Measurements from ENCODE around the gene BHLHE41.

The BHLHE41 gene

GRCh38 chr12:26135571-26135970 is 10.7 kb upstream of the BHLHE41 start:
- no peak overlapping the region for H3K4me3 ChIP-seq (replicated peaks; ENCODE audit: low read depth, low read length)
- no peak for TF ChIP-seq CTCF (IDR thresholded peaks at IDR 0.05; ENCODE audit: low read depth, low read length, missing control alignments)
- no peak for DNase-seq (ENCODE audit: extremely low read depth, low read depth)

GRCh38 chr12:26135010-26135420 is 10.2 kb upstream of the BHLHE41 start:
- H3K4me3 ChIP-seq (replicated peaks; ENCODE audit: low read depth, low read length) = no peak overlapping the region
- DNase-seq (ENCODE audit: extremely low read depth, low read depth) = no peak
- no peak for TF ChIP-seq CTCF (IDR thresholded peaks at IDR 0.05; ENCODE audit: low read depth, low read length, missing control alignments)

- no peak for TF ChIP-seq CTCF (IDR thresholded peaks at IDR 0.05; ENCODE audit: low read depth, low read length, missing control alignments)
- DNase-seq (ENCODE audit: extremely low read depth, low read depth) = no peak
- H3K4me3 ChIP-seq (replicated peaks; ENCODE audit: low read depth, low read length) = no peak overlapping the region
These were observed 9.7 kb upstream of the BHLHE41 start for GRCh38 chr12:26134540-26134939.

GRCh38 chr12:26133521-26133920 is 8.7 kb upstream of the BHLHE41 start:
- no peak overlapping the region for H3K4me3 ChIP-seq (replicated peaks; ENCODE audit: low read depth, low read length)
- no peak for TF ChIP-seq CTCF (IDR thresholded peaks at IDR 0.05; ENCODE audit: low read depth, low read length, missing control alignments)
- no peak for DNase-seq (ENCODE audit: extremely low read depth, low read depth)

GRCh38 chr12:26132866-26133265 is 8.0 kb upstream of the BHLHE41 start:
- no peak for DNase-seq (ENCODE audit: extremely low read depth, low read depth)
- no peak for TF ChIP-seq CTCF (IDR thresholded peaks at IDR 0.05; ENCODE audit: low read depth, low read length, missing control alignments)
- no peak overlapping the region for H3K4me3 ChIP-seq (replicated peaks; ENCODE audit: low read depth, low read length)

GRCh38 chr12:26131936-26132335 is 7.1 kb upstream of the BHLHE41 start:
- no peak for TF ChIP-seq CTCF (IDR thresholded peaks at IDR 0.05; ENCODE audit: low read depth, low read length, missing control alignments)
- DNase-seq (ENCODE audit: extremely low read depth, low read depth) = no peak
- no peak overlapping the region for H3K4me3 ChIP-seq (replicated peaks; ENCODE audit: low read depth, low read length)

- TF ChIP-seq CTCF (IDR thresholded peaks at IDR 0.05; ENCODE audit: low read depth, low read length, missing control alignments) = no peak
These were observed 5.9 kb upstream of the BHLHE41 start for GRCh38 chr12:26130728-26131127.

More at GRCh38 chr12:26130728-26131127, 5.9 kb upstream of the BHLHE41 start:
- no peak for DNase-seq (ENCODE audit: extremely low read depth, low read depth)
- no peak overlapping the region for H3K4me3 ChIP-seq (replicated peaks; ENCODE audit: low read depth, low read length)

Measured in HFF-Myc (cell line).